ENCODE data around the gene TALDO1.

The TALDO1 gene

DNA sequence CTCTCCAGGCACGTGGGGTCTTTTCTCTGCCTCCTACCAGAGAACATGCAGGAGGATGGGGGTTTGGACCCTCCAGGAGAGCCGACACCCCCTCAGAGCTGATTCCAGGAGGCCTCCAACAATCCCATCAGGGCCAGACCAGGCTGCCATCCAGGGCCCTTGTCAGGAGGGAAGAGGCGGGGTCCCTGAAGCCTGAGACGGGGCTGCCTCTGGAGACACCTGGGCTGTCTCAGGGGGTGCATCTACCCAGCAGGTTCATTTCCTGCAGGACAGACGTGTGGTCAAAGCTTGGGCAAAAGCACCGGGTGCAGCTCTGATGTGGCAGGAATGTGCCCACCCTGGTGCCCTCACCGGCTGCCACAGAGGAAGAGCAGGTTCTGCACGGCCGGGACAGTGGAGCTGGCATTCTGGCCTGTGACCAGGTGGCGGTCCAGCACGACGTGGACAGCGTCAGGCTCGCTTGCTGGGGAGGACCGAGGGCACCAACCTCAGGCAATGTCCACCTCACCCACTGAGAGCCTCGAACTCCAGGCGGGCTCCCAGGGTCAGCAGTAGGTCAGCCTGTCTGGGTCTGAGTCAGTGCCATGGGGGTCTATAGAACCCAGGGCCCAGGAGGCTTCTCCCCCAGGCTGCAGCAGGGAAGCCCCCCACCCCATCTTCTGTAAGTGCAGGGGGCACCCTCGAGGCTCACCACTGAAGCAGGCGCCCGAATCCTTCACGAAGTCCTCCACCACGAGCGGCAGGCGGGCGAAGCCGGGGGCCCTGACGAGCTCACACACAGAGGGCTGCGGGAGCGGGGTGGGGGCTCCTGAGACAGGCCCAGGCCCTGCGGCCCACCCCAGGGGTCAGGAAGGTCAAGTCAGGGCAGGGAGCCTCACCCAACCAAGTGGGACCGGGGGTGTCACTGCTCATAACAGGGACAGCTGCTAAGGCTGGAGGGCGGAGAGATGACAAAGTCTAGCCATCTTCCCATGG lies 23.7 kb downstream of the TALDO1 start:
- DNase-seq = no peak

DNA sequence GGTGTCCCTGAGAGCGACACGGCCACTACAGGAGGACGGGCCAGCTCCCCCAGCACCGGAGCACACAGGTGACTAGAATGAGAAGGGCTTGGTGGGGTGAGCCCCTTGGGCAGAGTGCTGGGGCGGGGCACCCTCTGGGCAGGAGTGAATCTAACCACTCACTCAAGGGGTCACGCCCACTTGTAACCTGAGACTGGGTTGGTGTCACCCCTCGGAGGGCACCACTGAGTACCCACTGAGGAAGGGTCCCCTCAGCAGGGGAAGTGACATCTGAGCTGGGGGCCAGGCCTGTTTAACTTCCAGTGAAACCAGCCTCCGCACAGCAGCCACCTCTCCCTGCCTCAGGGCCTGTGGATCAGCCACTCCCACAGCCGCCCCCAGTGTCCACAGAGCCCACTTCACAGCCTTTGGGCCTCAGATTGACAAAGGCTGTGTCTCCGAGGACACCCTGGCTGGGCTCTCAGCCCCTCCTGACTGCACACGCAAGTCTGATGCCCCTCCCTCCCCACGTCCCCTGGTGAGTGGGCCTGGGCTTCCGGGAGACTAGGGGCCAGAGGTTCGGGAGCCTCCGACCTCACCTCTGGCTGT lies 24.4 kb downstream of the TALDO1 start:
- no peak for DNase-seq

DNA sequence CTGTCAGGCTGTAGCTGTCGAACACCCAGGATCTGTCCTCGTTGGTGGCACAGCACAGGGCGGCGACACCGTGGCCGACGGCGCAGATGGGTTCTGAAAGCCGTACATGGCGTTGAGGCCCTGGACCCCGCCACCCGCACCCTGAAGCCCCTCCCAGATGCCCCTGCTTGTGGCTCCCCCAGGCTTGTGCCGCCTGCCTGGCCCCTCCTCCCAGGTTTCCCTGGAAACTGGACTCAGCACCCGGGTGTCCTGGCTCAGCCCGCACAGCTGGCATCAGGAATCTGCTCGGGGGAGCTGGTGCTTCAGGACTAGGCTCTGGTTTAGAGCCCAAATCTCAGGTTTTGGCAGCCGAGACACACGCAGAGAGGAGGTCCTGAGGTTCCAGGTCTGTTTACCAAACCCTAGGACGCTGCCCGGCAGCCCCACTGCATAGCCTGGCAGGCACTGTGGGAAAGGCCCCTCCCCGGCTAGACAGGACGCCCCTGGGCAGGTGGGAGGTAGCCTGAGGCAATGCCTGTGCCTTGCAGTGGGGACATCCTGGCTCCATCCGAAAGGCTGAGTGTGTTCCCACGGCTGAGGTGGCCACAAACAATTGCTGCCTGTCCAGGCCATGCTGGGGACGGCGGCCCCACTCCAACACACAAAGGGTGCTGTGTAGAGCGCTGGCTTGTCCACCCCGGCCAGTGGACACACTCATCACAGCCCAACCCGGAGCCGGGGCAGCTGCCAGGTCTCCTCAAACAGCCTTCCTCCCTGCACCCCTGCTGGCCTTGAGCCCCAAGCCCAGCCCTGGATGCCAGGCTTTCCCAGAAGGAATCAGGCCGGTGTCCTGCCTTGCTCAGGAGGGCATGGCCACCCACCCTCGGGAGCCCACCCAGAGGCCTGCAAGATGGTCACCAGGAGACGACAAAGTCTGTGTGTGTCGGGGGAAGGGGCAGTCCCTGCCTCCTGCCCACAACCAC lies 25.4 kb downstream of the TALDO1 start:
- DNase-seq = no peak

DNA sequence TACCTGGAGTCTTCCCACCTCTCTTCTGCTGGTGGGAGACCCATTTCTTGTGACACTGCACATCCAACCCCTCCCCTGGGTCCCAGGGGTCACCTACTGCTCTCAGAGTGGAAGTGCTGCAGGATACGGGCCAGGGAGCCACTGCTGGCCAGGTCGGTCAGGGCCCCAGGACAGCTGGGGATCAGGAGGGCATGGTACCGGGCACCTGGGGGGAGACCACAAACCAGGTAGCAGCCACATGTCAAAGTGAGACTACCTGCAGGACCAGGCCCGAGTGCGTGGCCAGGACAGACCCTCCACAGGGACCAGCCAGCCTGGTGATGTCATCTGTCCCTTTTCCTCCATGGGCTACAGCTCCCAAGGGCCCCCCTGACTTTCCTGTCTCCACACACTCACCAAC lies 26.2 kb downstream of the TALDO1 start:
- DNase-seq = no peak

DNA sequence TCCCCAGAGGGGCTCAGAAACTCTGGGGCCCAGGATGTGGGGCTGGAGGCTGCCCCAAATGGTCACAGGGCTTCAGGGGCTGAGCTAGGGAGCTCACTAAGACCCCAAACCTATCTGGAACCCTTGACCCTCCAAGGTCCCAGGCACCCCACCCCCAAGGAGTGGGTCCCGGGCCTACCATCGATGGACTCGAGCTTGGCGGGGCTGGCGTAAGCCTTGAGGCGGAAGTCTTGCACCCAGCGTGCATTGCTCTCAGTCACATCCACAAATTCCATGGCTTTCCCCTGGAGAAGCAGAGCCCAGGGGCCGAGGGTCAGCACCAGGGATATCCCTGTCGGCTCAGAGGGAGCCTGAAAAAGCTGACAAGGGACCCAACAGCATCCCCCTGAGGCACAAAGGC lies 26.6 kb downstream of the TALDO1 start:
- no peak for DNase-seq

DNA sequence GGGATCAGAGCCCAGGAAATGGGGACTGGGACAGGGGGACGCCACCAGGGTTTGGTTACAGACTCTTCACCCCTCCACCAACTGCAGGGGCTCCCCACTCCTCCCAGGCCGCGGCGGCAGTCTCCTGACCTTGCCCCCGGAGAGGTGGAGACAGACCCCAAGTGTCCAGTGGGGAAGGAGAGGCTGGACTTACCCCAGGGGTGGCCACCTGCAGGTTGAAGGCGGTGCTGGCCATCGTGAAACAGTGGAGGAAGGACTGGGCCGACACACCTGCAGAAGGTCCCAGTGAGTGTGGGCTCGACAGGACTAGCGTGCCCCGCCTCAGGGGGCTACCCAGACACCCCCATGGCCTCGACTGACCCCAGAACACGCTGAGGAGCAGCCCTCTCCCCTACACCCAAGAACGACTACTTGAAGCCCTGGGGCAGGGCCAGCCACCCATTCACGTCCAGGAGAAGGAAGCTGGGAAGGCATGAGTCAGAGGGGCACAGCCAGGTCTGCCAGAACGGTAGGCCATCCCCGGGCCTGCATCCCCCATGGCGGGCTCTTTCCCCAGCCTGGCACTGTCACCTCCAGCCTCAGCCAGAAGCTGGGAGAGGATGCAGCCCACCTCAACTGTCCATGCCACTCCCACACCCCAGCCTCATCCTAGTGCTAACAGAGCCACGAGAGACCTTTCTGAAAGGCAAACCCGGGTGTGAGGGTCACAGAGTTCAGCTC lies 27.8 kb downstream of the TALDO1 start:
- no peak for DNase-seq

DNA sequence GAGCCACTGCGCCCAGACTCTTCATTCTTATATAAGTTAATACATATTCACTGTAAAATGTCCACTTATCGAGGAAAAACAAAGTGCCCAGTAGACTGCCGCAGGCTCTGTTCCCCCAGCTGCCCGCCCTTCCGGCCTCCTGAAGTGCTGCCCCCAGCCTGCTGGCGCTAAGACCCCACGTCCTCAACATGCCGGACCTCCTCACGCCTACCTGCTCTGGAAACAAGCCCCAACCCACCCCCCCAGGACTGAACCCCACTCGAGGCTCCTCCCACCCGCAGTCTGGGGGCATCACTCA lies 28.9 kb downstream of the TALDO1 start:
- no peak for DNase-seq

DNA sequence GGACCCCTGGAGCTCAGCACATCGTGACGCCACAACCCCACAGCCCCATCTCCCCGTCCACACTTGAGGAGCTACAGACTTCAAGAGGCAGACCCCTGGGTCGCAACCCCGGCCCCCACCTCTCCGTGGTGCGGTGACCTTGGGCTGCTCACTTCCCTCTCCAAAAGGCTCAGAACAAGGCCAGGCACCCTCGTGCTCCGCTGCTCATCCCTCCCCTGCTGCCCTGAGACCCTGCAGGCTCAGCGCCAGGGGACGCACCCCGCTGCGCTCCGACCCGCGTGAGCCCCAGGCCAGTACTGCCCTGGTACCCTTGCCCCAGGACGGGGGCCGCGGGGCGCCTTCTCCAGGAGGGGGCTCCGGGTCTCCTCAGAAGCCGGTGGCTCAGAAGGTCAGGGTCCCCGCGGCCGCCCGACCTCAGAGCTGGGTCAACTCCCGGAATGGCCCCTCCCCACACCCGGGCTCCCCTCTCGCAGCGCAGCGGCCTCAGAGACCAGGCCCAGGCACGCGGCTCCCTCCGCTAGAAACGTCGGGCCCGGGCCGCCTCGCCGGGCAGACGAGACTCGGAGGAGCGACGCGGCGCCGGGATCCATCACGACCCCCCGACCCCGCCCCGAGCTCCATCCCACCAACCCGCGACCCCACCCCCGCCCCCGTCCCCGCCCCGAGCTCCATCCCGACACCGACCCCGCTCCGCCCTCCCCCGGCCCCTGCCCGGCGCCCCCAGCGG lies 29.5 kb downstream of the TALDO1 start:
- no peak for DNase-seq

DNA sequence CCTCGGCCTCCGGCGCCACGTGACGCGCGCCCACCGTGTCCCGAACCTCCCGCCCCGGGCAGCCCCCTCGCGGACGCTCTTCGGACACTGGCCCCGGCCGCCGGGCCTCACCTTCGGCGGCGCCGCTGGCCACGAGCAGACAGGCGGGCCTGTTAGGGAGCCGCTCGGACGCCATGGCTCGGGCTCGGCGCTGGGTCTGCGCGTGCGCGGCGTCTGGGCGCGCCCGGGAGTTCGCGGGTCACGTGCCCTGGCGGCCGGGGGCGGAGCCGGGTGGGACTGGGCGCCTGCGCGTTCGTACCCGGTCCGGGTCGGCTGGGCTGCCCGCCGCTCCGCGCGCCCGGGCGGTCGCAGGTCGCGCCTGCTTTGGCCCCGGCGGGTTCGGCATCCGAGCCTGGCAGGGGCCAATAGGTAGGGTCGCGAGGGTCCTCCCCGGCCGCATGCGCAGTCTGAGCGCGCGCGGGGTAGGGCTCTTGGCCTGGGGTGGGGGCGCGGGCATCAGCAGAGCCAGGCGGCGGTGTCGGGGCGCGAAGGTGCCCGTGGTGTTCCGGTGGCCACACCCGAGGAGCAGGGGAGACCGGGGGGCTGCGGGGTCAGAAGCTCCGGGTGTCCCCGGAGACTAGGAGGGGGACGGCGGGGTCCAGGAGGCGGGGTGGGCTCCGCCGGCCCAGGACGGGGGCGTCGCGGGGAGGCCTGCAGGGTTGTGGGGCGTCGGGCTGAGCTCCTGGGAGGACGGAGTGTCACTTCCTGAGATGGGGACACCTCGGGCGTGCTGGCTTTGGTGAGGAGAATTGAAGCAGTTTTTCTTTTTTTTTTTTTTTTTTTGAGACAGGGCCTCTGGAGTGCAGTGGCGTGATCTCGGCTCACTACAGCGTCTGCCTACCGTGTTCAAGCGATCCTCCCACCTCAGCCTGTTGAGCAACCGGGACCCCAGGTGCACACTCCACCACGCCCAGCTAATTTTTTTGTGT lies 30.3 kb downstream of the TALDO1 start, which contains the start of gene GATD1:
TSS of gene GATD1 (minus strand) at position 200 of the 968 bp plus-strand sequence. CDS start at position 175, 25 bp downstream.
- DNase-seq = peak; percentile 96

DNA sequence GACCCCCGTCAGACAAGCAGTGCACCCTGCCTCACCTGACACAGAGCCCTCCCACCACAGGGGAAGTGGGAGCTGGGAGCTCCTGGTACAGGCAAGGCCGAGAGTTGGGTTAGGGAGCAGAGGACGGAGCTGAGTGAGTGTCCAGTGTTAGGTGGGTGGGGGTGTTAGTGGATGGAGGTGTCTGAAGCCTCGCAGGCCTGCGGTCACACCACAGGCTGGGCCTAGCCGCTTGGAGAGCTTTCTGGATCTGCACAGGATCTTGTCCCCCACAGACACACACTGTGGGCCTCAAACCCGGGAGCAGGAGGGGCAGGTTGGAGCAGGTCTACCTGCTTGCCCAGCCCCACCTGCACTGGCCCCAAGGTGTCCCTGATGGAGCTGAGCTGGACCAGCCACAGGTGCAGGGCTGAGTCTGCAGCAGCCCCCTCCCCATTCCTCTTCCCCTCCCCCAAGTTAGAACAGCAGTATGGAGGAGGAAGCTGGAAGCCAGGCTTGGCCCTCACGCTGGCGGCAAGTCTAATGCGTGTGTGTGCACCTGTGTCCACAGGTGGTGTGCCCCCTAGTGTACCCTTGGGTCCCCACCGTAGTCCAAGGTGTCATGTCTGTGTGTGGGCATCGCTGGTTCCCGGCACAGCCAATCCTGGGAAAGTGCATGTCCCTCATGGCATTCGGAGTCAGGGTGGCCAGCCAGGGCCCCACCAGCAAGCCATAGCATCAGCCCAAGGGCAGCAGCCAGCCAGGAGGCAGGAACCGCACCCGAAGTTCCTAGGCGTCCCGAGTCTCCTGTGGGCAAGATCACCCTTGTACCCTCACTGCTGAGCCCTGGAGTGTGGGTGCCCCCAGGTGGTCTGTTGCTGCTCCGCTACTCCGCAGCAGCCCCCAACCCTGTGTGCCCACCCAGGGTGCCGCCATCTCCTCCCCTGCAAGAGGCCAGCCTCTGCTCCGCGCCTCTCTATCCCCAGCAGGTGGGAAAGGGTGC lies 32.0 kb downstream of the TALDO1 start:
- DNase-seq = no peak

DNA sequence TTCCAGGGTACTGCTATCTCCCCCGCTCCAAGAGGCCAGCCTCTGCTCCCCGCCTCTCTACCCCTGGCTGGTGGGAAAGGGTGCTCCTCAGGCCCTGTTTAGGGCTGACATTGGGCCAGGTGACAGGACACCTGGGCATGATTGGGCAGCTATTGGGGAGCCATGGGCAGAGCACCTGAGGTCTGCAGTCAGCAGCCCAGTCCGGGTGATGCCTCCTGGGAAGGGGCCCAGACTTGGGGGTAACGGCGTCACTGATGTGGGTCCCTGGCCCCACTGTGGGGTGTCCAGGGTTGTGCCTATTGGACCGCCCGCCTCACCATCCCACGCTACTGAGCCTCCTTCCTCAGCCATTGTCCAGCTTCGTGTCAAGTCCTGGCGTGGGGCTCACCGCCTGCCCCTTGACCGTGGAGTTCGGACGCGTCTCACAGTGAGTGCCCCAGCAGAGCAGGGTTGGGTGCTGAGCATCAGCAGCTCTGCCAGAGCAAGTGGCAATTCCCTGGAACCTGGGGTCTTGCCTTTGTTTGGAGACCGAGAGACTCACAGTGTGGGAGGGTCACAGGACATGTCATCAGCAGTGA lies 32.8 kb downstream of the TALDO1 start:
- no peak for DNase-seq

DNA sequence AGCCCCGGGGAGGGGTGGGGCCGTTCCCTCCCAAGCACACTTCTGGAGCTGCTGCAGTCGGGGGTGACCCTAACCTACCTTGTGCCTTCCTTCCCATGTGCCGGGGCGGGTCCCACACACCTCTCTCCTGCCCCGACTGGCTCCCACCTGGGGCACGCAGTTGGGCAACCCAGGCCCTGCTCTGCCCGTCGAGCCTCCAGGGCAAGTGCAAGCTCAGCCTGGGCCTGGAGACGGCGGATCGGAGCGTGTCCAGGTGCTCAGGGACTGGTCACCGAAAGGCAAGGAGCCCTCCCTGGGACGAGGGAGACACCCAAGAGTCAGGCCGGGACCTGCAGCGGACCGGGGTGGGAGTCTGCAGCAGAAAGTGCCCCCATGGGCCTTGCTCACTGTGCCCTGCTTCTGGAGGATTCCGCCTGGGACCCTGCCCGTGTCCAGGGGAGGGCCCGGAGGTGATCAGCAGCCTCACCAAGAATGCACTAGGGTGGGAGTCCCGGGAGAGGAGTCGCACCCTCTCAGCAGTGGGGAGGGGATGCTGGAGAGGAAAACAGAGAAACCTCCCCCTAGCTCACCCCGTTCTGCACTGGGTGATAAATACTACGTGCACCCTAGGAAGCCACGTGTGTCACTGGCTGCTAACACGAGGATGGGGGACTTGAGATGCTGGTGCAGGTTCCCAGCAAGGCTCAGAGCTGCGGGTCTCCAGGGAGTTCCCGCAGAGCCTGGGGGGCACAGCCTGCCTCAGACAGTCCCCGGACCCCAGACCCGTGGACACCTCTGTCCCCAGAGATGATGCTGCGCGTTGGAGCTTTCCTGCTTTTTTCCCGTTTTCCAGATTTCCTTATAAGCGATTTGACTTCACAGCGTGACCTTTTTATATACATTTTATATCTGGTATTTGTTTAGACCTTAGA lies 35.3 kb downstream of the TALDO1 start:
- DNase-seq = no peak

DNA sequence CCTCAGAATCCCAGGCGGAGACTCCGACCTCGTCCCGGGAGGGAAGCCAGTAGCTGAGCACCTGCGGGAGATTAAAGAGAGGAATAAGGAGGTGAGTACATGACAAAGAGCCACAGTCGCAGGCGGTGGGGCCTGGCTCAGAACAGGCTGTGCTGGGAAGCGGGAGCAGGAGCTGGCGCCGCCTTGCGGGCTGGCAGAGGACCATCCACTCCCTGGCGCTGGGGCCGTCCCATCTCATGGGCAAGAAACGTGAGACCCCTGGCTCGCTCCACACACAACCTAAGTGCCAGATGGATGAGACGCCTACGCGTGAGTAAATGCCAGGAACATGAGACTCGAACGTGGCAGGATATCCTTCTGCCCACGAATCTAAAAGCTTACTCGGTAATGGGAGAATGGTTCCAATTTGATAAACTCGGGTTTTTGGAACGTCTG lies 36.3 kb downstream of the TALDO1 start:
- DNase-seq = peak; percentile 49

DNA sequence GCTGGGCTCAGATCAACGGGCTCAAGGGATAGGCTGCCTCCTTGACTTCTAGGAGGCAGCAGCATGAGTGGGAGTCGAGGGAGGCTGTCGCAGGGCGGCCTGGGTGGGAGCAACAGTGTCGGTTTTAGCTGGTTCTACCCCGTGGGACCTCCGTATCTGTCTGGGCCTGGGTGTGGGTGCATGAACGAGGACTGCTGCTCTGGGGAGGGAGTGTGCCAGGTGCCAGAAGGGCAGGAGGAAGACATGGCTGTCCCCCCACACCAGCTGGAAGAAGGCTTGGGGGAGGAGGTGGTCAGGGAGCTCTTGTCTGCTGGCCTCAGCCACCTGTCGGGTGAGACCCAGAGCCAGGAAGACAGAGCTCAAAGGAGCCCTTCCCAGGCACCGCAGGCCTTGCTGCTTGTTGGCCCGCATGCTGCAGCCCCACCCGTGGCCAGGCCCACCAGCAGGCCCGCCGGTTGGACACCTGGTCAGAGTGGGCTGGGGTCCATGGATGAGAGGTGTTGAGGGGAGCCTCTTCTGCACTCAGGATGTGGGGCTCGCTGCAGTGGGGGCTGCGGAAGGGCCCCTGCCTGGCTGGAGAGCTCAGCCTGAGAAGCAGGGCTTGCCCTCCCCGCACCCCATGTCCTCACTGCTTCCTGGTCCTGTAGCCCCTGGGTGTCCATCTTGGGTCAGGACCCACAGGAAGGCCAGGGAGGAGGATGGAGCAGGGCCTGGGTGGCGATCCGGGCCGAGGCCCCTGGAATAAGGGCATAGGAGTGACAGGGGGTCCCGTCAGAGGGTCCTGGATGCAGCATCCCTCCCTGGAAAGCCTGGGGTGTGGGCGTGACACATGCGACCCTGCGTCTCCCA lies 39.2 kb downstream of the TALDO1 start:
- DNase-seq = no peak

DNA sequence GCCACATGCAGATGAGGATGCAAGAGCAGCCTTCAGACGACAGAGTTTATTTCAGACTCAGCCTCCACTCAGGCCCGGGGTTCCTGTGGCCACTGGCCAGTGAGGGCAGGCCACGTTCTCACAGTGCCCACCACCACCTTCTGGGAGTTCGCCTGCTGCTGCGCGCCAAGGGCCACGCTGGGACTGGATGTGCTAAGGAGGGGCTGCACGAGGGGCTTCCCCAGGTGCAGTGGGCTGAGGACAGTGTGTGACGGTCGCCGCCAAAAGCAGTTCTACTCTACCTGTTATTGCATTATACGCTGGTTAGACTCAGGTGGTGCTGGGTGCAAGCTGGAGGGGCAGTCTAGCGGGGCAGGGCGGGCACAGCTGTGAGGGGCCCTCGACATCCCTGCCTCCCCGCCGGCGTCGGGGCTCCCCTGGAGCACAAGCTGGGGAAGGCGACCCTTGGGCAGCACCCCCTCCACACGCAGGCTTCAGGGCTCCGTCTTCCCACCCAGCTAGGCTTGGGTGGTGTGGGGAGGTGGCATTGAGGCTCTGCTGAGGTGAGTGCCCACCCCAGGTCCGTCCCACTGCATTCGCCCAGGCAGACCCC lies 39.9 kb downstream of the TALDO1 start:
- no peak for DNase-seq

DNA sequence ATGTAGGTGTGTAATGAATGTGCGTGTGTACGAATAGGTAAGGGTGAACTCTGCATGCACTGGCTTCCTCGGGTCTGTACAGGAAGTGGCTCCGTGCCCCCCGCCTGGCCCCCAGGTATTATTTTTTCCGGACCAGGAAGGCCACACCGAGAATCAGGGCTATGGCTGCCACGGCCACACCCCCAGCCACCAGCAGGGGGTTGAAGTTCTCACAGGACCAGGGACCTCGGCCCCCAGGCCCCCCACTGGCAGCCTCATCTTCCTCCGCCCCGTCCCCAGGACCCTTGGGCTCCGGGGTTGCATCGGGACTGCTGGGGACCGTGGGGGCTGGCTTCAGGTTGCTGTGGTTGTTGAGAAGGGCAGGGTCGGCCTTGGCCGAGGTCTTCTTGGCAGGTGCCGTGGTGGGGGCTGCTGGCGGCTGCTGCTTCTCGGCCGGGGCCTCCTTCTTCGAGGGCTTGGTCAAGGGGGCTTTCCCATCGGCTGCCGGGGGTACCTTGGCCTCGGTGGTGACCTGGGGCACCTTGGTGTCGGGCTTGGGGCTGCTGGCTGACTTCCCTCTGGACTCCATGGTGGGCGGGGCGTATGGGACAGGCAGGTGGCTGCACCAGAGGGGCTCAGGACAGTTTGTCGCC lies 40.9 kb downstream of the TALDO1 start:
- no peak for DNase-seq

Data from CD4-positive, alpha-beta T cell treated with Interleukin-17A for 4 hours (primary cell).